ENCODE data around the gene ICAM2.

ICAM2 gene

GRCh38 chr17:64020056-64020766 lies at the start of gene ICAM2:
ICAM2 (minus strand) TSS chr17:64020633; CDS start chr17:64006691, 13,942 bp downstream.
- peak; percentile 88 for DNase-seq

GRCh38 chr17:64070213-64070612 lies 49.8 kb upstream of the ICAM2 start:
- DNase-seq = no peak

- DNase-seq = no peak
These were observed 48.7 kb upstream of the ICAM2 start for GRCh38 chr17:64069143-64069542.

- no peak for DNase-seq
These were observed 47.2 kb upstream of the ICAM2 start for GRCh38 chr17:64067657-64068056.

- DNase-seq = no peak
These were observed 46.3 kb upstream of the ICAM2 start for GRCh38 chr17:64066716-64067115.

- DNase-seq = no peak
These were observed 44.7 kb upstream of the ICAM2 start for GRCh38 chr17:64065161-64065560.

GRCh38 chr17:64064331-64064730 lies 43.9 kb upstream of the ICAM2 start:
- no peak for DNase-seq

- peak; percentile 68 for DNase-seq
These were observed 43.4 kb upstream of the ICAM2 start for GRCh38 chr17:64063766-64064224.

- no peak for DNase-seq
These were observed 42.7 kb upstream of the ICAM2 start for GRCh38 chr17:64063088-64063487.

GRCh38 chr17:64061178-64061898 lies 40.9 kb upstream of the ICAM2 start:
- peak; percentile 59 for DNase-seq

- no peak for DNase-seq
These were observed 39.9 kb upstream of the ICAM2 start for GRCh38 chr17:64060331-64060730.

GRCh38 chr17:64059756-64060155 lies 39.3 kb upstream of the ICAM2 start:
- no peak for DNase-seq

GRCh38 chr17:64058621-64059020 lies 38.2 kb upstream of the ICAM2 start:
- peak; percentile 42 for DNase-seq

- DNase-seq = no peak
These were observed 37.3 kb upstream of the ICAM2 start for GRCh38 chr17:64057701-64058263.

GRCh38 chr17:64056269-64057005 lies 36.0 kb upstream of the ICAM2 start:
- no peak for DNase-seq

- no peak for DNase-seq
These were observed 35.0 kb upstream of the ICAM2 start for GRCh38 chr17:64055183-64056142.

GRCh38 chr17:64054304-64054703 lies 33.9 kb upstream of the ICAM2 start:
- no peak for DNase-seq

- DNase-seq = no peak
These were observed 32.7 kb upstream of the ICAM2 start for GRCh38 chr17:64053101-64053500.

GRCh38 chr17:64051153-64051552 lies 30.7 kb upstream of the ICAM2 start:
- DNase-seq = no peak

GRCh38 chr17:64048805-64049204 lies 28.4 kb upstream of the ICAM2 start:
- no peak for DNase-seq

- no peak for DNase-seq
These were observed 24.7 kb upstream of the ICAM2 start for GRCh38 chr17:64045176-64045575.

All from stimulated activated CD8-positive, alpha-beta memory T cell treated with anti-CD3 and anti-CD28 coated beads, Interleukin-4, amount 100 ng/mL, for 48 hours (primary cell).